ENCODE data around the gene DUOX1.

- no peak for TF ChIP-seq MXI1 (IDR thresholded peaks at IDR 0.05; ENCODE audit: low read depth, low read length)
- TF ChIP-seq, protein P1, sequence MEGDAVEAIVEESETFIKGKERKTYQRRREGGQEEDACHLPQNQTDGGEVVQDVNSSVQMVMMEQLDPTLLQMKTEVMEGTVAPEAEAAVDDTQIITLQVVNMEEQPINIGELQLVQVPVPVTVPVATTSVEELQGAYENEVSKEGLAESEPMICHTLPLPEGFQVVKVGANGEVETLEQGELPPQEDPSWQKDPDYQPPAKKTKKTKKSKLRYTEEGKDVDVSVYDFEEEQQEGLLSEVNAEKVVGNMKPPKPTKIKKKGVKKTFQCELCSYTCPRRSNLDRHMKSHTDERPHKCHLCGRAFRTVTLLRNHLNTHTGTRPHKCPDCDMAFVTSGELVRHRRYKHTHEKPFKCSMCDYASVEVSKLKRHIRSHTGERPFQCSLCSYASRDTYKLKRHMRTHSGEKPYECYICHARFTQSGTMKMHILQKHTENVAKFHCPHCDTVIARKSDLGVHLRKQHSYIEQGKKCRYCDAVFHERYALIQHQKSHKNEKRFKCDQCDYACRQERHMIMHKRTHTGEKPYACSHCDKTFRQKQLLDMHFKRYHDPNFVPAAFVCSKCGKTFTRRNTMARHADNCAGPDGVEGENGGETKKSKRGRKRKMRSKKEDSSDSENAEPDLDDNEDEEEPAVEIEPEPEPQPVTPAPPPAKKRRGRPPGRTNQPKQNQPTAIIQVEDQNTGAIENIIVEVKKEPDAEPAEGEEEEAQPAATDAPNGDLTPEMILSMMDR (IDR thresholded peaks at IDR 0.05), result no peak
- TF ChIP-seq RAD21 (IDR thresholded peaks at IDR 0.05; ENCODE audit: low read length), result no peak
- no peak for TF ChIP-seq EP300 (IDR thresholded peaks at IDR 0.05; ENCODE audit: borderline replicate concordance in 1 of 2, low read depth in 1 of 2, low read length in 1 of 2)
- TF ChIP-seq SMC3 (IDR thresholded peaks at IDR 0.05; ENCODE audit: low read depth, low read length), result no peak
- TF ChIP-seq MAX (IDR thresholded peaks at IDR 0.05; ENCODE audit: low read depth), result no peak
- TF ChIP-seq GATA2 (CRISPR knock-in tag; IDR thresholded peaks at IDR 0.05), result no peak
Observed at GRCh38 chr15:45177285-45177684, 47.5 kb downstream of the DUOX1 start.
